IPS DF 19.7 (cell line): ENCODE data around the gene EVI5.
"Not testable (repeated sequence)": the region's sequence is repeated elsewhere in the genome, so short reads cannot be mapped to it uniquely, and the experiment has no call there.

ENCODE experiments used
- DNase-seq: peaks from one replicate; pipeline ENCODE4 v3.0.0-alpha.2; 2013; ENCODE audit warnings: low read depth, low spot score

The EVI5 gene

GRCh38 chr1:92792340-92792782 is 7.5 kb upstream of the EVI5 start:
- DNase-seq = no peak

GRCh38 chr1:92791487-92792066 is 6.7 kb upstream of the EVI5 start:
- DNase-seq = no peak

GRCh38 chr1:92790867-92791266 is 6.0 kb upstream of the EVI5 start:
- DNase-seq = no peak

GRCh38 chr1:92790081-92790480 is 5.2 kb upstream of the EVI5 start:
- no peak for DNase-seq

GRCh38 chr1:92786111-92786901 is 1.4 kb upstream of the EVI5 start:
- no peak for DNase-seq

- no peak for DNase-seq
These were observed 778 bp downstream of the EVI5 start for GRCh38 chr1:92784021-92784638.

GRCh38 chr1:92783550-92783949 is 1.4 kb downstream of the EVI5 start:
- not testable (repeated sequence) for DNase-seq

- no peak for DNase-seq
These were observed 6.5 kb downstream of the EVI5 start for GRCh38 chr1:92778376-92778775.

GRCh38 chr1:92774407-92774806 is 10.5 kb downstream of the EVI5 start:
- no peak for DNase-seq

GRCh38 chr1:92773749-92774148 is 11.2 kb downstream of the EVI5 start:
- DNase-seq = not testable (repeated sequence)

GRCh38 chr1:92769856-92770255 is 15.1 kb downstream of the EVI5 start:
- DNase-seq = no peak

- DNase-seq = no peak
These were observed 16.0 kb downstream of the EVI5 start for GRCh38 chr1:92768915-92769314.

- no peak for DNase-seq
These were observed 16.6 kb downstream of the EVI5 start for GRCh38 chr1:92768296-92768695.

GRCh38 chr1:92764116-92764515 is 20.8 kb downstream of the EVI5 start:
- DNase-seq = no peak

- DNase-seq = no peak
These were observed 22.6 kb downstream of the EVI5 start for GRCh38 chr1:92762355-92762754.

GRCh38 chr1:92759361-92759760 is 25.5 kb downstream of the EVI5 start:
- no peak for DNase-seq

GRCh38 chr1:92756537-92756936 is 28.4 kb downstream of the EVI5 start:
- DNase-seq = no peak

- DNase-seq = no peak
These were observed 29.1 kb downstream of the EVI5 start for GRCh38 chr1:92755541-92756461.

GRCh38 chr1:92754719-92755050 is 30.2 kb downstream of the EVI5 start:
- DNase-seq = no peak

- no peak for DNase-seq
These were observed 30.7 kb downstream of the EVI5 start for GRCh38 chr1:92754000-92754718.

- no peak for DNase-seq
These were observed 32.2 kb downstream of the EVI5 start for GRCh38 chr1:92752719-92753118.
